Activated CD4-positive, alpha-beta T cell treated with anti-CD3 and anti-CD28 coated beads, Interleukin-2, Interleukin-4, amounts not matched to agents 100 ng/mL and 50 ng/mL, durations not matched to agents 16 hours and 8 hours (primary cell): Measurements from ENCODE around the gene EPB41L4B.
A peak's percentile ranks its signal among the peaks of the same experiment; 100 is the strongest.
"Not testable (repeated sequence)": the region's sequence is repeated elsewhere in the genome, so short reads cannot be mapped to it uniquely, and the experiment has no call there.

Experiments used
- DNase-seq: peaks from one replicate; pipeline ENCODE4 v3.0.0-alpha.2; 2020; ENCODE audit warnings: low spot score

Gene EPB41L4B

DNA sequence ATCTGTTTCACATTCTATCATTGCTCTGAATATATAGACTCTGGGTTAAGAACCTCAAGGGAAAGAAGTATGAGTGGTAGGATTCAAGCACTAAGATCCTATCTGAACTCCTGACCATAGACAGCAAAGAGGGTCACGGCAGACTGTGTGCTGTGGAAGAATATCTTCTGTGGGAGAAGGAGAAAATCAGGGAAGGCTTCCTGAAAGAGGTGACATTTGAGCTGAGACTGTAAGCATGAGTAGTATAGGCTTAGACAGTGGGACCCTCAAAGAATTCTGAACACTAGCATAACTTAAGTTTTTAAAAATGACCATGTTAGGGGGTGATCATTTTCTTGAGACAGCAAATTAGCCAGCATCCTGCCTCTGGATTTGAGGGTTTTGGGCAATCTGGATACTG is 157.7 kb downstream of the EPB41L4B start:
- no peak for DNase-seq

DNA sequence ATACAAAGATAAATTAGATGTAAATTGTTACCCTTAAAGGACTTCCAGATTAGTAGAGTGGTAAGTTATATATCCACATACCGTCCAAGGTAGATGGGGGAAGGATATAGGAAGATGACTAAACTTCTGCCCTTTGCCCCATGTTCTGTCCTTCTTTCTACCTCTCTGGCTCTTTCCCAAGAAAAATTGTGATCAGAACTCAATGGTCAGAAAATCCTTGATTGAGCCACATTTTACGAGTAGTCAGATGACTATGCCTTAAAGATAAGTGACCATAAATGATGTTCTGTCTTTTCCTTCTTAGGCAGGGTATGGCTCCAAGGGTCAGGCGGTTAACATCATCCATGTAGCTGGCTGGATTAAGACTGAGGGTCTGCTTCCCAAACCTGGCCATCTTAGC is 158.2 kb downstream of the EPB41L4B start:
- DNase-seq: no peak

DNA sequence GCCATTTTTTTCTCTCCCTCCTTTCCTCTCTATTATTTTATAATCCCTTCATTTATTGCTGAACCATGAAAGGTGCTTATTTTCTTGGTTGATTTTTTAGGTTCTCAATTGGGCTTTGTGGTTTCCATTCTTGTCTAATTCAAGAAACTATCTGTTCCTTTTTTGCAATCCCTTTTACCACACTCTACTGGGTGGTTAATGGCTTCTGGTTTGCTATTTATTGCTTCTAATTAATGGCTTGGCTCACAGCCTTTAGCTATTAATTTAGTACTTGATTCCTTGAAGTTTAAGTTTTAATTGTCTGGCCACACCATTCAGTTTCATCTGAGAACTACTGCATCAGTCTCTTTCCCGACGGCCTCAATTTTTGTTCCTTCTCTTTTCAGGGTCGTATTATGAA is 159.4 kb downstream of the EPB41L4B start:
- DNase-seq: no peak

DNA sequence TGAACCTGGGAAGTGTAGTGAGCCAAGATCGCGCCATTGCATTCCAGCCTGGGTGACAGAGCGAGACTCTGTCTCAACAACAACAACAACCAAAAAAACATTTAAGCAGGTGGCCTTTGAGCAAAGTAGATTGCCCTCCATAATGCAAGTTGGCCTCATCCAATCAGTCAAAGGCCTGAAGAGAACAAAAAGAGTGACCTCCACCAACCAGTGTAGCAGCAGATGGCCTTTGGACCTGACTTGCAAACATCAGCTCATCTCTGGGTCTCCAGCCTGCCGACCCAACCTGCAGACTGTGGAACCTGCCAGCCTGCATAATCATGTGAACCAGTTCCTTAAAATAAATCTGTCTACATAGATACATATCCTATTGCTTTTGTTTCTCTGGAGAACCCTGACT is 161.3 kb downstream of the EPB41L4B start:
- no peak for DNase-seq

DNA sequence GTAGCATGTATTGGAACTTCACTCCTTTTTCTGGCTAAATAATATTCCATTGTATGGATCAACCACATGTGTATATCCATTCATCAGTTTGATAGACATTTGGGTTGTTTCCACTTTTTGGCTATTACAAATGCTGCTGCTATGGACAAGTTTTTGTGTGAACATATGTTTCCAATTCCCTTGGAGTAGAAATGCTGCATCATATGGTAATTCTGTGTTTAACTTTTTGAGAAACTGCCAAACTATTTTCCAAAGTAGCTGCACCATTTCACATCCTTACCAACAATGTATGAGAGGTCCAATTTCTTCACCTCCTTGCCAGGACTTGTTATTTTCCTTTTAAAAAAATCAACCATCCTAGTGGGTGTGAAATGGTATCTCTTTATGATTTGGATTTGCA is 162.2 kb downstream of the EPB41L4B start:
- no peak for DNase-seq

DNA sequence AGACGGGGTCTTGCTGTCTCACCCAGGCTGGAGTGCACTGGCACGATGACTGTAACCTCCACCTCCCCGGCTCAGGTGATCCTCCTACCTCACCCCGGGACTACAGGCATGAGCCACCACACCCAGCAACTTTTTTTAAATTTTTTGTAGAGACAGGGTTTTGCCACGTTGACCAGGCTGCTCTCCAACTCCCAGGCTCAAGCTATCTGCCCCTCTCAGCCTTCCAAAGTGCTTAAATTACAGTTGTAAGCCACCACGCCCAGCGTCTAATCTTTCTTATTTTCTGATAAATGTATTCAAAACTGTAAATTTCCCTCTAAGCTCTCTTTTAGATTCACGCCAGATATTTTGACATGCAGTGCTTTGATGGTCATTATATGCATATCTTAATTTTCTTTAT is 164.2 kb downstream of the EPB41L4B start:
- no peak for DNase-seq

DNA sequence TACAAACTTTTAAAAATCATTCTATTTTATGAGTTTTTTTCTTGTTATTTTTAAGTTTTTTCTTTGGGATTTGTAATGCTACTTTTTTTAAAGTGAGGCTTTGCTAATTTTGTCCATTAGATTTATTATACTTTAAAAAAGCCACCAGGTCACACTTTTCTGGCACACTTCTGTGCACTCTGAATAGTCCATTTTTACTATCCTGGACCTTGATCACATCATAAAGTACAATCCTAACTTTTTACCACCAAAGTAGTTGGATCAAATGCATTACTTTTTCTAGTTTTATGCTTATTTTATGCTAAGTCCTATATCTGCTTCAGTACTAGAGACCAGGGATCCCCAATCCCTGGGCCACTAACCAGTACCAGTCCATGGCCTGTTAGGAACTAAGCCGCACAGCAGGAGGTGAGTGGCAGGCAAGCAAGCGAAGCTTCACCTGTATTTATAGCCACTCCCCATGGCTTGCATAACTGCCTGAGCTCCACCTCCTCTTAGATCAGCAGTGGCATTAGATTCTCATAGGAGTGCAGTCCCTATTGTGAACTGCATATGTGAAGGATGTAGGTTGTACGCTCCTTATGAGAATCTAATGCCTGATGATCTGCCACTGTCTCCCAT is 169.8 kb downstream of the EPB41L4B start:
- no peak for DNase-seq

DNA sequence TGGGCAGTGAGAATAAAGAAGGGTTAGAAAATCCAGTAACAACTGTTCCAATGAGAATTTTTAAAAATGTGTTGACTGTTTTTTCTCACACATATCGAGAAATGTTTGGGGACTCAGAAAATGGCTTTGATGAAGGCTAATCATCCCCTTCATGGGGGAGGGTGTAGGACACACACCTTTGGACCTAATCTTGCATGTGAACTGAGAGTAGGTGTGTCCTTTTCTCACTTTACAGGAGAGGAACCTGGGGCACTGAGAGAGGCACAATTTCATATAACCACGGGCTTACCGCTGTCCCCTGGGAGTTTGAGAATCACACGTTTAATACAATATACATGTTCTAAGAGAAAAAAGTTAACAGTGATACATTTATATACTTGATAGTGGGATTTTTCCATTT is 171.1 kb downstream of the EPB41L4B start:
- no peak for DNase-seq

DNA sequence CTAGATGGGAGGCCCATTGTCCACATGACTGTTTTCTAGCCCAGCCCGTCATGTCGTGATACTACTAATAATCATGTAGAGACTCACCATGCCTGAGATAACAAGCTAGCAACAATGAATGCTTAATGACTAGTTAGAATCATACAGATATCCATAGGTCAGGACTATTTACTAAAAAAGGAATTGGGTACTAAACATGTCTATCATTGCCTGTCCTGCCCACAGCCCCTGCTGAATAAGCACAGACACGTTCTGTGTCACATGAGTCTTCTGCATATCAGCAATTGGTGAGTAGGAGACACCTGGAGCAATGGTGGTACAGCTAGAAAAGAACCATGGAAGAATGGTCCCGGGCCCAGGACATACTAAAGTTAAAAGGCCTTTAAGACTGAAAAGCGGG is 171.8 kb downstream of the EPB41L4B start:
- DNase-seq: no peak

DNA sequence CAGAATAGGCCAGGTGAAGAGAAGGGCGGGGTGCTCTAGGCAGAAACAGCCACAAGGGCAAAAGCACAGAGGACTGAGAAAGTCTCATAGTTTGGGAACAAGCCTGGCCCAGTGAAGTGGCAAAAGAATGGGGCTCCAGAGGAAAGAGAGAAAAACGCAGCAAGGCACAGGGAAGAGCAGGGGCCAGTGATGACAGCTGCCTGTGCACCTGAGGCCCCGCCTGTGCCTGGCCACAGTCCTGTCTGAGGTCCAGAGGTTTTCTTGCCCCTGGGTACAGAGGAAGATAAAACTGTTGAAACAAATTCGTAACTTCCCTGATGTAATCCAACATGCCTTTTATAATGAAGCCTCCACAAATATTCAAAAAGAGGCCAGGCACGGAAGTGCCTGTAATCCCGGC is 175.8 kb downstream of the EPB41L4B start:
- no peak for DNase-seq

DNA sequence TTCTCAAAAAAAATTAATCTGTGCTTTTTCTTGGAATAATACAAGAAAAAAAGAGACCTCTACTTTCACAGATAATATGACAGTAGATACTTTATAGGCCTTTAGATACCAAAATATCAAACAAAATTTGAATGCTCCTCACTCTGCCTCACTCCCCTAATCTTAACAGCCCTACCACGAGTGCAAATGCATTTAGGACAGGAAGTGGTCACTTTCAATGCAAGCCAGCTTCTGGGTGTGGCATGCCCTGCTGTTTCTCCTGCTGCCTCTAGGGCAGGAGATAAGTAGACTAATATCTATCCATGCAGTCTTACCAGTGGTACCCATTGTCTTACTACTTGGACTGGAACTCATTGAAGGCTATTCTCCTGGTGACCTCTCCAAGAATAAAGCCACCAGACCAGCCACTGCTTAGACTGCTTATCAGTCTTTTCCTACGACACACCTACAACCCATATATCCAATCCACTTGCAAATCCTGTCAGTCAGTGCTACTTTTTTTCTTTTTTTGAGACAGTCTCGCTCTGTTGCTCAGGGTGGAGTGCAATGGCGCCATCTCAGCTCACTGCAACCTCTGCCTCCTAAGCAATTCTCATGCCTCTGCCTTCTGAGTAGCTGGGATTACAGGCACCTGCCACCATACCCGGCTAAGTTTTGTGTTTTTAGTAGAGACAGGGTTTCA is 176.8 kb downstream of the EPB41L4B start:
- peak; percentile 36 for DNase-seq

DNA sequence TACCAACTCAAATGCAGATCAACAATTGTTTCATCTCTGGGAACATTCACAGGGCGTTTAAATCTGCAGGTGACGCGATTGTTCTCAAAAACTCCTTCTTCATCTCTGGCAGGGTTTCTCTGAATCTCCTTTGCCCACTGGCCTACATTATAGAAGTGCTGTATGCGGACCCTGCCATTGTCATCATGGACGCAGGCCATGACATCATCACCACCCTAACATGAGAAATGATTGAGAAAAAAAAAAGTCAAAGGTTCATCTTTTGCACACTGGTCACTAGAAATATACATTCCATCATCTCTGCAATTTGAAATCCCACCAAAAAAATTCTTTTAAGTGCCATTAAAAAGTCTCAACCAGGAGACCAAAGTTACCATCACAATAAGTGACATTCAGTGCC is 179.5 kb downstream of the EPB41L4B start:
- no peak for DNase-seq

DNA sequence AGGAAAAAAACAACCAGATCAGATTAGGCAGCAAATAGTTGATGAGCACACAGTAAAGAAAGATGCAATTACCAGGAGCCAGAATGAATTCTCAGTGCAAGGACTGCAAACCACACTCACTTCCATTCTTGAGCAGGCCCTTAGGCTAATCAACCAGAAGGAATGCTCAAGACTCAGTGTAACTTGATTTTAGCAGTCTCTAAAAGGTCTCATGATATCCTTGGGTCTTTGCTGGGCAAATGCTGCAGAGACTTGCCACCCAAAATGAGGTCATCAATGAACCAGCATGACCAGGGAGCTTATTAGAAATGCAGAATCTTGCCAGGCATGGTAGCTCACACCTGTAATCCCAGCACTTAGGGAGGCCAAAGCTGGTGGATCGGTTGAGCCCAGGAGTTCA is 181.0 kb downstream of the EPB41L4B start:
- DNase-seq: no peak

DNA sequence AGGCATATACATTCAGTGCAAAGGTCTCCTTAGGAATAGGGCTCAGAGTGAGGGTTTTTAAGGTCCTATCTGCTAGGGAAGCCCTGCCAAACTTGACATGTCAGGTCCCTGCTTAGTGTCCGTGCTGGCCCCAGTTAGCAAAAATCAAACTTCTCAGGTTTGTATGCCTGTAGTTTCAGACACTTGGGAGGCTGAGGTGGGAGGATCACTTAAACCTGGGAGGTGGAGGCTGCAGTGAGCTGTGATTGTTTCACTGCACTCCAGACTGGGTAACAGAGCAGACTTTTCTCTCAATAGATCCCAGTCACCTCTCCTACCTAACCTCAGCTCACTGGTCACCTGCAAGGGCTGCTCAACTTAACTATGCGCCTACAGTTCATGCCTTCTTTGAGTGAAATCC is 182.4 kb downstream of the EPB41L4B start:
- no peak for DNase-seq

DNA sequence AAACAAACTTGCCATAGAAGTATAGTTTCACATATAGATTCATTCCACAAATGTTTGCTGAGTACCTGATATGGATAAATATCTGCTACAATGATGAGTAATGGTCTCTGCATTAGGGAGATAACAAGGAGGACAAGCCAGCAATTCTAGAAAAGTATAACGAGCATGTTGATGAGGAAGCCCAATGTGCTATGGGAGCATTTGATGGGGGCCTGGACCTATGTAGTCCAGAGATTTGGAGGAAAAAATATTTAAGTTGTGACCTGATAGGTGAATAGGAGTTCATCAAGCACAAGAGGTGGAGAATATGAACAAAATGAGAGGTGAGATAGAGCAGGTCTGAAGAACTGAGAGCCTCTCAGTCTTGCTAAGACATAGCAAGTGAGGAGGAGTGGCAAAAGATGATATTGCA is 186.7 kb downstream of the EPB41L4B start:
- DNase-seq: no peak

DNA sequence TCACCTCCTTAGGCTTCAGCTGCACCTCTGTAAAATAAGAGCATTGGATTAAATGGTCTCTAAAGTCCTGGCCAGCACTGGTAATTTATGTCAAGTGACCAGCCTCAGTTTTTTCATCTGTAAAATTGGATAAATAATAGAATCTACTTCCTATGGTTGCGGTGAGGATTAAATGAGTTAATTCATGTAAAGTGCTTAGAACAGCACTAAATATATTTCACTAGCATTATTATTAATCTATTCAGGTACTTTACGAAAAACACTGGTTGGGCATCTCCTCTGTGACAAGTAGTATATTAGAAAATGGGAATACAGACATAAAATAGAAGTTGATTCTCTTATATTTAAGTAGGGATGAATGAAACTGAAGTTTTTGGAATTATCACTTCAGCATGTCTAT is 187.3 kb downstream of the EPB41L4B start:
- no peak for DNase-seq

DNA sequence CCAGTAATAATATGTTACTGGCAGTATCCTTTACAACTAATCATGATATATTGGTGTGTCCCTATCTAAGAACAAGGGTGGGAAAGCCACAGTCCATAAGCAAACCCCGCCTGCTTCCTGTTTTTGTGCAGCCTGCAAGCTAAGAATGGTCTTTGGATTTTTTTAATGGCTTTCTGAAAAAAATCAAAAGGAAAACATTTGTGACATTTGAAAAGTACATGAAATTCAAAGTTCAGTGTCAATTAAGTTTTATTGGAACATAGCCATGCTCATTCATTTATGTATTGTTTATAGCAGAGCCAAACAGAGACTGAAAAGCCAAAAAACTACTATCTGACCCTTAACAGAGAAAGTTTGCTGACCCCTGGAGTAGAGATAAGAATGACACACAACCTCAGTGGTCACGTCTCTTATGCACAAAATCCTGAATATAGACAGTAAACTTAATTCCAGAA is 188.3 kb downstream of the EPB41L4B start:
- no peak for DNase-seq

DNA sequence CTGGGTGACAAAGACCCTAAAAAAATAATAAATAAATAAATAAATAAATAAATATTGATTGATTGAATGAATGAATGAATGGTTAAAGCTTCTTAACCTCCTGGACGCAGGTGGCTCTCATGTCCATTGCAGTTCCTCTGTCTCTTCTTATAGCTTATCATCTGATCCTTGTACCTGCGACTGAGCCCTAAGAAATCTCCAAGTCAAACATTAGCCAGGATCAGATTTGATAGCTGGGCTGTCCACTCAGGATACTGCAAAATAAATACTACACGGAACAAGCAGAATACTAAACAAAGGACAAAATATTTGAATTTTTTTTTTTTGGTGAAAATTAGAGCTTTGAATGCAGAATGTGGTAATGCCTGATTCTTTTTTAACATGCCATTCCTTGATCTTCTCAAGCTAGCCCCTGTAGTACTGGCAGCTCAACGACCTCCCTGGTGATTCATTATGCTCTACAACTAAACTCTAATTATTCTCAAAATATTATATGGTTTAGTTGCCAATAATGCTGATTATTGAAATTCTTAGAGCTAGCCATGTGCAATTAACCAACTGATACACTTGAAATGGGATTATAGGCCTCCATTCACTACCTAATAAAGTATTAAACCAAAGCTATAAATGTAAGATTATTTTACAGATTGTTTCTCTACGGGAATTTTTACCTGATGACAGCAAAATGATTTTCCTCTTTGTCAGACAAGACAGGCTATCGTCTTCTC is 191.2 kb downstream of the EPB41L4B start:
- DNase-seq: no peak

DNA sequence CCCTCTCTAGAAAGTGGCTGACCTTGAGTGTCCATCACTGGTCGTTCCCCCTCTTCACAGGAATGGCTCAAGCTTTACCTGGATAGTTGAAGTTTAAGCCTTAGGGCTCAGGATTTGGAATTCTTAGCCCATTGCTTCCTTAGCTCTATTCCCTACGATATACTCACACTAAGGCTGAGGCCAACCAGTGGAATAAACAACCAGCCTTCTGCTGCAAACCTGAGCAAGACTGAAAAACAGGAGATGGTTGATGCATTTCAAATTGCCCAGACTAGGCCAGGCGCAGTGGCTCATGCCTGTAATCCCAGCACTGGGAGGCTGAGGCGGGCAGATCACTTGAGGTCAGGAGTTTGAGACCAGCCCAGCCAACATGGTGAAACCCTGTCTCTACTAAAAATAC is 194.2 kb downstream of the EPB41L4B start:
- DNase-seq: not testable (repeated sequence)

DNA sequence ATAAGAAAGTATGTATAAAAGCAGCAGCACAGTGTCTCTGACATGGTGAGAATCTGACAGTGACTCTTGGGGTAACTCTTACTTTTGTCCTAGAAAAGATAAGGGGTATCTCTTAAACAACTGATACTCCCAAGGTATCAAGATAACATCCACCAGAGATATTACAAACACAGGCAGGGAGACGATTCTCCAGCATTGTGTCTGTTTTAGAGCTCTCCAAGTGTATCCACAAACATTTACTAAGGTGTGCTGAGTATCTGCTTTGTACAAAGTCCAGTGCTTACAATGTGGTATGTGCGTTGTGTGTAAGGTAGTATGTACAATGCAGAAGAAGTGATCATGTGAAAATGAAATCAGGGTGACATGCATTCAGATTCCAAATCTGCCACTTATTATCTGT is 196.7 kb downstream of the EPB41L4B start:
- DNase-seq: no peak

DNA sequence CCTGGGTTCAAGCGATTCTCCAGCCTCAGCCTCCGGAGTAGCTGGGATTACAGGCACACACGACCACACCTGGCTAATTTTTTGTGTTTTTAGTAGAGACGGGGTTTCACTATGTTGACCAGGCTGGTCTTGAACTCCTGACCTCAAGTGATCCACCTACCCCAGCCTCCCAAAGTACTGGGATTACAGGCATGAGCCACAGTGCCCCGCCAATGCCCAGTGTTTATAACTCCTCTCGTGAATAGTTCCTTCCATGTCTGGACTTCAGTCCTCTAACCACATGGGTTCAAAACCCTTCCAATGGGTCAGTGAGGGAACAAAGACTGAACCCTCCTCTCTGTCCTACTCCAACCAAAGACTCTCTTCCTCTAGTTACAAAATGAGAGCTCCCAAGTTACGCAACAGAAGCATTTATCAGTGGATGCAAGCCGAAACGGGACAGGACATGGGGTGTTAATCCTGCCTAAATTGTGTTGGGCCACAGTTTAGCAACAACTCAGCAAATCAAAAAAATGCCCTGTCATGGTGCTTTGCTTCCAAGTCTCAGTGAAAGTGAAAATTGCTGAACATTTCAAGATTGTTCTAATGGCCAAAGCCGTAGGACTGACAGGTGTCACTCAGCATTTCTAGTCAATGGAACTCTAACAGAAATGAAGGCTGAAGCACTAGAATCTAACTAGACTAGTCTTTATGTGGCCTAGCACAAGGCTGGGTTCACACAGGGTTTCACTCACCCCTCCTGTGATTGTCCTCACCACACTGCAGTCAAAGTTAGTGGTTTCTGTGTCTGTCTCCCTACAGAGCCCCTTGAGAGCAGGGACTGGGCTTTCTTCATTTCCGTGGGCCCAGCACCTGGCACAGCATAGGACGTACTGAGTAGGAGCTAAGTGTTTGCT is 197.9 kb downstream of the EPB41L4B start:
- no peak for DNase-seq
